ENCODE measurements around the gene MAPKAP1.

Gene MAPKAP1

GRCh38 chr9:125534971-125535701 is 171.9 kb downstream of the MAPKAP1 start:
- TF ChIP-seq CTCF (IDR thresholded peaks at IDR 0.05; ENCODE audit: insufficient read depth, low read length, missing control alignments), result no peak
- H3K4me3 ChIP-seq (ENCODE audit: low read depth, low read length), result no peak overlapping the region
- DNase-seq (ENCODE audit: low read depth, low spot score), result no peak
- CTCF ChIA-PET, result interaction anchor here (1.3 to 2.5 kb wide), 5 partner anchors 9 to 23 kb away, joined by 3 to 15 read pairs (median 6); no protein-coding TSS in a partner anchor
- POLR2A ChIA-PET, result interaction anchor here (0.6 kb wide), 1 partner anchor 9 kb away, joined by 3 read pairs; no protein-coding TSS in a partner anchor

- H3K4me3 ChIP-seq (ENCODE audit: low read depth, low read length), result no peak overlapping the region
- TF ChIP-seq CTCF (IDR thresholded peaks at IDR 0.05; ENCODE audit: insufficient read depth, low read length, missing control alignments), result no peak
- POLR2A ChIA-PET, result no interaction called here
- CTCF ChIA-PET, result interaction anchor here (3.3 kb wide), 1 partner anchor 26 kb away, joined by 7 read pairs; no protein-coding TSS in a partner anchor
- no peak for DNase-seq (ENCODE audit: low read depth, low spot score)
These were observed 174.0 kb downstream of the MAPKAP1 start for GRCh38 chr9:125532812-125533594.

GRCh38 chr9:125532412-125532811 is 174.6 kb downstream of the MAPKAP1 start:
- no peak for DNase-seq (ENCODE audit: low read depth, low spot score)
- TF ChIP-seq CTCF (IDR thresholded peaks at IDR 0.05; ENCODE audit: insufficient read depth, low read length, missing control alignments), result no peak
- ChIA-PET CTCF (interaction anchor here (3.3 kb wide), 1 partner anchor 26 kb away, joined by 7 read pairs; no protein-coding TSS in a partner anchor), POLR2A (no interaction called here)
- no peak overlapping the region for H3K4me3 ChIP-seq (ENCODE audit: low read depth, low read length)

GRCh38 chr9:125529589-125530515 is 177.2 kb downstream of the MAPKAP1 start:
- DNase-seq (ENCODE audit: low read depth, low spot score), result no peak
- CTCF ChIA-PET, result interaction anchor here (1.0 to 3.3 kb wide), 3 partner anchors 9 to 29 kb away, joined by 3 to 7 read pairs (median 4); no protein-coding TSS in a partner anchor

GRCh38 chr9:125529107-125529506 is 177.9 kb downstream of the MAPKAP1 start:
- CTCF ChIA-PET, result interaction anchor here (1.0 to 1.4 kb wide), 2 partner anchors 10 to 12 kb away, joined by 3 to 4 read pairs; no protein-coding TSS in a partner anchor
- POLR2A ChIA-PET, result no interaction called here
- no peak for DNase-seq (ENCODE audit: low read depth, low spot score)
- no peak for TF ChIP-seq CTCF (IDR thresholded peaks at IDR 0.05; ENCODE audit: insufficient read depth, low read length, missing control alignments)
- no peak overlapping the region for H3K4me3 ChIP-seq (ENCODE audit: low read depth, low read length)

More at GRCh38 chr9:125529589-125530515, 177.2 kb downstream of the MAPKAP1 start:
- TF ChIP-seq CTCF (IDR thresholded peaks at IDR 0.05; ENCODE audit: insufficient read depth, low read length, missing control alignments), result no peak
- H3K4me3 ChIP-seq (ENCODE audit: low read depth, low read length), result no peak overlapping the region
- POLR2A ChIA-PET, result no interaction called here

Data from AG04449 (cell line).